Globus pallidus (tissue), 1 donor: Measurements from ENCODE around the gene CHST12.
A peak's percentile ranks its signal among the peaks of the same experiment; 100 is the strongest.
"Not testable (repeated sequence)": the region's sequence is repeated elsewhere in the genome, so short reads cannot be mapped to it uniquely, and the experiment has no call there.

Source experiments
- DNase-seq: peaks from one replicate; pipeline ENCODE4 v3.0.0-alpha.2; 2015; ENCODE audit warnings: low spot score

Gene CHST12

DNA sequence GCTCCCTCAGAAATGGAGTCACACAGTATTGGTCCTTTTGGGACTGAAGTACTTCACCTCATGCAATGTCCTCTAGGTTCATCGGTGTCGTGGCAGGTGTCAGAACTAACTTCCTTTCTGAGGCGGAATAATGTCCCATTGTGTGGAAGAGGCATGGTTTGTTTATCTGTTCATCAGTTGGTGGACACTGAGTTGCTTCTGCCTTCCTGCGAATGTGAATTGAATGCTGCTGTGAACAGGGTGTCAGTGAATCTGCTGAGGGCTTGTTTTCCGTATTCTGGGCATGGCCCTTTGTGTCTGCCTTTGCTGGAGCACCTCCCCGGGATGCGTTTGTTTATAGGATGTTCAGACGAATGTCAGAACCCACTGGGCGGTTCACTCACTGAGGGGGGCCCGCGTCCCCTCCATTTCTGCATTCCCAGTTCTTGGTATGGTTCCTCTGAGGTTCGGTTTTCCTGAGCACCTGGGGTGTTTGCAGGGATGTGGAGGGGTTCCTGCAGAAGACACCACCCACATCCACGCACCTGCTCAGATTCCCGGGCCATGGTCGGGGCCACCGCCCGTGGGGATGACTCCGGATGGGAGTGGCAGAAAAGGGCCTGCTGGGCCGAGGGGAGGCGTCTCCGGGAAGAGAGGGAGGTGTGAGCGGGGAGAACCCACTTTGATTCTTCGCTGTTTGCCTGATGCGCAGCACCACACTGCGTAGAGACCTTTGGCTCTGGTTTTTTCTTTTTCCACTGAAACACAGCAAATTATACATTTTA lies 33.1 kb downstream of the CHST12 start:
- peak; percentile 33 for DNase-seq

DNA sequence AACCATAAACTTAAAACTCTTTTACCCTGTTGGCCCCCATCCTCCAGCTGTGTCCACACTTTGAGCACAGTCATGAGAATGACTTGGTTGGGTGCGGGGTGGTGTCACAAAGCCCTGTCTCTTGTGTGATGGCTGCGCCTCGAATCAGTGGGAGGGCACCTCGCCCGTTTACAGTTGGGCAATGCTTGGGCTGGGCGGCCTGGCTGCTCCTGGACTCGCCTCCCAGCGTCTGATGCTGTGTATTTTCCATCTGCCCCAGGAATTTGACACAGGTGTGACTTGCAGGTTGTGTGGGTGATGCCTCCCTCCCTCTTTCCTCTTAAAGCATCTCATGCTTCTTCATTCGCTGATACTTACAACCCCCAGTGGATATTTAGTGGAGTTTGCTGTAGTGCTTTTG lies 33.7 kb downstream of the CHST12 start:
- DNase-seq = no peak

DNA sequence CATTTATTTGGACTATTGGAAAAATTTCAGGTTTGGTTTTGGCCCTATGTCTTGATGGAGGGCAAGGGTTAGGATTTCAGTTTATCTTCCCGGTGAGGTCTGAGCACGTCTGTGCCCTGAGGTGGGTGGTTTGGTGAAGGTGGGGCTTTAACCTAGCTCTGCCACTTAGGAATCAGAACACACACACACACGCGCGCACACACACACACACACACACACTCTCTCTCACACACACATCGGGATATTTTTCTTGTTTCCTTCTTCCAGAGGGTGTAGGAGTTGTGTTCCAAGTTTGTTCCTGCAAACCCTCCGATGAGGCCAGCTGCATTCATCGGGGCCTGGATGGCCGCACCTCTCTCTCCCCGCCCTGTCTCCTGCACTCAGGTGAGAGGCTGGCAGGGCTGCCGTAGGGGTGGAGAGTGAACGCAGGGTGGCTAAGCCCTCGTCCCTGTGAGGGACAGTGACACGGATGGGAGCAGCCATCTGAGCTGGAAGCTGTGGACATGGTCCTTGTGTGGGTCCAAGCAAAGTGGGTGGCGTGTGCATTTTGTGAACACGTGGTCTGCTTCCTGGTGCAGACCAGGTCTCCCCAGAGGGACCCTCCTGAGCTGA lies 34.2 kb downstream of the CHST12 start:
- DNase-seq = no peak

DNA sequence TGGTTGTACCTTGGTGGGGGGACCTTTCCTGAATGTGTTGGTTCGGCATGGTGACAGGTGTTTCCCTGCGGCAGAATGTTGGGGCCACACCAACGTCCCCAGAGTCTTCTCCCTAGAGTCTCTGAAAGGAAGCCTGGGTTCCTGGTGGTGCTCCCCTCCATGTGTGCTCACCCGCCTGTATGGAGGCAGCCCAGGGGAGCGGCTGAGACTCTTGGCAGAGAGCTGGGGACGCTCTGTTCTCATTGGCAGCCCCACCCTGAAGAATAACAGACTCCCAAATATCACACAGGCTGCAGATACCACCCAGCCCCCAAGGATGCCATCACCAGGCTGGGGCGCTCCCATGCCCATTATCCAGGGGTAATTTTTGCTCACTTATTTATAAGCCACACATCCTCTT lies 34.8 kb downstream of the CHST12 start:
- no peak for DNase-seq

DNA sequence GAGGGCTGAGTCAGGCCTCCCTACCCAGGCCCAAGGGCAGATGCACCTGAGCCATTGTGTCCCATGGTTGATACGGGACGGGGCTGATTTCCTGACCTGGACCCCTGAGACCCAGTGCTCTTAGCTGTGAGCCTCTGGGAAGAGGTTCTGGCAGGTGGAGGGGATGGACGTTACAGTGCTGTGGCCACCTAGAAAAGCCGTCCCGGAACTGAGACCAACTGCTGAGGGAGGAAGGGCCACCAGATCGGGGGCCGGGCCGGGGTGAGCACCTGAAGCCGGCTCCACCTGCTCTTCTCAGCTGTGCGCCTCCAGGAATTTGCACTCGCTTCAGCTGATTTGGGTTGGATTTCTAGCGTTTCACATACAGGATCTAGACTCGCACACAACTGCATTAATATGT lies 35.4 kb downstream of the CHST12 start:
- no peak for DNase-seq

DNA sequence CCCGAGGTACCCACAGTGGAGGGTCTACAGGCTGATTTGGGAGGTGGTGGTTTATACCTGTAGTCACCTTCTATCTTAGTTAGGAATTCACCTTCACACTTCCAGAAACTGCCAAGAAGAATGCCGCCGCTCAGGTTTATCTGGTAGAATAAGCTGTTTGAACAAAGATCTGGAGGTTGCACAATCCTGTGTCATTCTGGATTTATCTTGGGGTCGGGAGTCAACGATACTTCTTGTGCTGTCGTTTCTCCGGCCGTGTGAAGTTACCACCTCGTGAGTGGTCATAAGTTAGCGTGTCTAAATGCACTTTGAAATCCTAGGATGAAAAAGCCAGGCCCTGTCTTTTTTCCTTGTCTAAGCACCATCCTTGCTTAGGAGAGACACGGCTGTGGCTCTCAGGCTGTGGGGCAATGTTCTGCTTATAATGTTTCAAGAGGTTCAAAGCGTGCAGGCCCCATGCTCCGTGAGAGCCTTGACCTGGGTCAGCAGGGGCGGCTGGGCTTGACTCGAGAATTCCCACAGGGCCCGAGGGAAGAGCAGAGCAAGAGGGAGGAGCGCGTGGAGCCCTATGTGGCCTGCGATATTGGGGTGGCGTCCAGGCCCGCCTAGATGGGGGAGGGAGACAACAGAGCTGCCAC lies 37.3 kb downstream of the CHST12 start:
- no peak for DNase-seq

DNA sequence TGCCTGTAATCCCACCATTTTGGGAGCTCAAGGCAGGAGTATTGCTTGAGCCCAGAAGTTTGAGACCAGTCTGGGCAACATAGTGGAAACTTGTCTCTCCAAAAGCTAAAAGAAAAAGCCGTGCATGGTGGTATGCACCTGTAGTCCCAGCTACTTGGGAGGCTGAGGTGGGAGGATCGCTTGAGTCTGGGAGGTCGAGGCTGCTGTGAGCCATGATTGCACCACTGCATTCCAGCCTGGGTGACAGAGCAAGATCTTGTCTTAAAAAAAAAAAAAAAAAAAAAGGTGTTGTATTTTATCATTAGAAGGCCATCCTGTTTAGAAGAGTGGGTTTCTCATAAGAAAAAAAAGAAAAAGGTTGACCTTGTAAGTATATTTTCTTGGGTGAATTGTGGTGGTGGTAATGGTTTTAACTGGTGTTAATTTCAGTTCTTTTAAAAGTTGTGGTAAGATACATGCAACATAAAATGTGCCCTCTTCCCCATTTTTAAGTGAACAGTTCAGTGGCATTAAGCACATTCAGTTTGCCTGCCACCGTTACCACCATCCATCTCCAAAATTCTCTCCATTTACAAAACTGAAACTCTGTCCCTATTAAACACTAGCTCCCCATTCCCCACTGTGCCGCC lies 38.1 kb downstream of the CHST12 start:
- no peak for DNase-seq

DNA sequence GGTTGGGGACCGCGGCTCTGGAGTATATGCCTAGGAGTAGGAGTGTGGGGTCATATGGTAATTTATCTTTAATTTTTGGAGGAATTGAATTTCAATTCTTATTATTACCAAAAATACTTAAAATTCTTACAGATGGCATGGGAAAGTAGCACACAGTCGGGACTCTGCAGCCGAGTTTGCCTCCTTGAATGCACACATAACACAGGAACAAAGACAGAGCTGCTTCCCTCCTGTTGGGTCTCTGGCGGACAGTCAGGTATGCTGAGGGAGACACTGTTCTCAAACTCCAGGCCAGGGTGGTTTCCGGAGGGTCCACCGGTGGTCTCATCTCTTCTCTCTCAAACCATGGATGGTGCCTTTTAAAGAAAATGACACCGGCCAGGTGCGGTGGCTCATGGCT lies 40.1 kb downstream of the CHST12 start:
- DNase-seq = no peak

DNA sequence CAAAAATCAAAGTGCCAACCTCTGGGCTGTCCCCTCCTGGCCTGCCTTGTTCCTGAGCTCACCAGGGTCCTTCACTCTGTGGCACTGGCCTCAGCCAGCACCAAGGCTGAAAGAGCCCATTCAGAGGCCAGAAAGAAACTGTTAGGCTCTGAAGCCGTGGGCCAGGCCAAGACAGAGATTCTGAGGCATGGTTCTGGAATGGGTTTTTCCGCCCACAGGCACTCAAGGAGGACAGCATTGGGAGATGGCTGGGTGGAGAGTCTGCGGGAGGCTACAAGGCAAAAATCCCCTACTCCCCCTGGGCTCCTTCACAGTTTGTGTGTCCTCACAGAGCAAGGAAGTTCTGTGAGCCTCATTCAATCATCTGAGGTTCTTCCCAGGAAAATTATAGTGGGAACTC lies 41.1 kb downstream of the CHST12 start:
- peak; percentile 69 for DNase-seq

DNA sequence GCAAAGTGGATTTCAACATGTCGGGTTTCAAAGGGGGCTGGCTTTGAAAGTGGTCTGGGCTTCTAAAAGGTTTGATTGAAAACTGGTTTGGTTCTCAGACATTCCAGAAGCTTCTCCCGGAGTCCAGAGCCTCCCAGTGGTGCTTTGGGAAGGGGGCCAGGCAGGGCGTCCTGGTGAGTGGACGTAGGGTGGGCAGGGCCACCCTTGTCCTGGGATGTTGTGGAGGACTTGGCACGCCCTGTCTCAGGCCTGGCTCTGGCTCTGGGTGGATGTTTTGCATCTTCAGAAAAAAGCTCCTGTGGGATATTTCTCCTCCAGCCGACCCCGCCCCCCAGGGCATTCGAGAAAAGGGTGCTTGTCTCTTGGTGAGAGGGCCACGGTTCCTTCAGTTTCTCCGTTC lies 41.6 kb downstream of the CHST12 start:
- peak; percentile 31 for DNase-seq

DNA sequence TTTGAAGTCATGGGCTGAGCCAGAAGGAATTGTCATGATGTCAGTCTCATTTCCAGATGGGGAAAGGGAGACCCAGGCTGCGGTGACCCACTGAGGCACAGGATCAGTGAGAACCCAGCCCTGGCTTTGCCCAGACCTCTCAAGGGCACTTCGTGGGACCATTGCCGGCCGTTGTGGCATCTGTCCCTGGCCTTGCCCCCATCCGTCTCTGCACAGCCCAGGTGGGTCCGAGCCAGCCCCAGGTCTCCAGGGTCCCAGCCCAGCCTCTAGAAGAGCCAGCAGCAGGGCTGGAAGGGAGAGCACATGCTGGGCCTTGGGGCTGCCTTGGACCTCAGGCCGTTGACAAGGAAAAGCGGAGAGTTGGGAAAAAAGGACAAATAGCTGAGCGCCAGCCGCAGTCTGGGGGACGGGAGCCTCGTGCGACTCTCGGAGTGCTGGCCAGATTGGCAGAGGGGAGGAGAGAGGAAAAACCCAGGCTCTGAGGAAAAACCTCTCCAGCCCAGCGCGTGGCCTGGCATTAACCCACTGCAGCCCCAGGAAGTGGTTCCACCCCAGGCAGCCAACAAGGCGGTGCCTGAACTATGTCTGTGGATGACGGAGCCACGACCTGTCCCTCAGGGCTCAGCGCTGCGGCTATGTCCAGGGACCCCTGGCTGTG lies 42.6 kb downstream of the CHST12 start:
- peak; percentile 54 for DNase-seq

DNA sequence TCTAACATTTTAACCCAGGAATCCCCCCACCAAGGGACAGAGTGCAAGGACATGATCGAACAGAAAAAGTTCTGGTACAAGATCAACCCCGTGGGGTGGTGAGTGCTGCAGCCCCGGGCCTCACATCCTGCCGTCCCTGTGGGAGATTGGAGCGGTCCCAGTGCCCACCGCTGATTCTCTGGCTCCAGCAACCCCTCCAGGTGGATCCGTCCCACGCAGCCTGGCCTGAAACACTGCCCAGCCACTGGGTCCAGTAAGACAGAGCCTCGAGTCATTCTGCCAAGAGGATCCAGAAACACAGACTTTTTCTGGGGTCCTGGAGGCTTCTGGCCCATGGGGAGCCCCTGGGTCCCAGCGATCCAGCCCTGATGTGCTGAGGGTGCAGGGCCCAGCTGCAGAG lies 43.3 kb downstream of the CHST12 start:
- DNase-seq = no peak

DNA sequence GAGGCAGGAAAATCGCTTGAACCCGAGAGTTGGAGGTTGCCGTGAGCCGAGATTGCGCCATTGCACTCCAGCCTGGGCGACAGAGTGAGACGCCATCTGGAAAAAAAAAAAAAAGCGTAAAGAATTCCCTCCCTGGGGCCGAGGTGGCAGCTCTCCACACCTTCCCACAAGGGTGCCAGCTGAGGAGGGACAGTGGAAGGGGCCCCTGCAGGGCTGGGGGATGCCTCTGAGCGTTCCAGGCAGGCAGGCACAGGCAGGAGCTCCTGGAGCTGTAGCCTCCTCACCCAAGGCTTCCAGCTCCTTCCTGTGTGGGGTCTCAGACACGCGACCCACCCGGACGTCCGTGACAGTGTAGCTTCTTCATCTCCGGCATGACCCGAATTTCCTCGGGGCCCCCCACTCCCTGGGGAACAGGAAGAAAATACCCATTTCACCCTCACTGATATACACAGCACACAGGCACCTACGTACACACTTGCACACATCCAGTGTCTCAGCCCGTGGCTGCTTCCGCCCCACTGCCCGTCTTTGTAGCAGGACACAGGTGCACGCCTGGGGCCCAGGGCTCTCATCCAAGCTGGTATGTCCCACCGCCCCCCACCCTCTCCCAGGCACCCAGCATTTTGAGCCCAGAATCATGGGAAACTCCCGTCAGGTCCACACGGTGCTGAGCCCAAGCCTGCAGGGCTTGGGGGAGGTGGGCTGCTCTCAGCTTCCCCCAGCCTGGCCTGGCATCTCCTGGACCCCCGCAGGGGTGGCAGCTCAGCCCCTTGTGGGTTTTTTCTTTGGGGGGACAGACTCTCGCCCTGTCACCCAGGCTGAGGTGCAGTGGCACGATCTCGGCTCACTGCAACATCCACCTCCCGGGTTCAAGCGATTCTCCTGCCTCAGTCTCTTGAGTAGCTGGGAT lies 47.0 kb downstream of the CHST12 start:
- DNase-seq = no peak

DNA sequence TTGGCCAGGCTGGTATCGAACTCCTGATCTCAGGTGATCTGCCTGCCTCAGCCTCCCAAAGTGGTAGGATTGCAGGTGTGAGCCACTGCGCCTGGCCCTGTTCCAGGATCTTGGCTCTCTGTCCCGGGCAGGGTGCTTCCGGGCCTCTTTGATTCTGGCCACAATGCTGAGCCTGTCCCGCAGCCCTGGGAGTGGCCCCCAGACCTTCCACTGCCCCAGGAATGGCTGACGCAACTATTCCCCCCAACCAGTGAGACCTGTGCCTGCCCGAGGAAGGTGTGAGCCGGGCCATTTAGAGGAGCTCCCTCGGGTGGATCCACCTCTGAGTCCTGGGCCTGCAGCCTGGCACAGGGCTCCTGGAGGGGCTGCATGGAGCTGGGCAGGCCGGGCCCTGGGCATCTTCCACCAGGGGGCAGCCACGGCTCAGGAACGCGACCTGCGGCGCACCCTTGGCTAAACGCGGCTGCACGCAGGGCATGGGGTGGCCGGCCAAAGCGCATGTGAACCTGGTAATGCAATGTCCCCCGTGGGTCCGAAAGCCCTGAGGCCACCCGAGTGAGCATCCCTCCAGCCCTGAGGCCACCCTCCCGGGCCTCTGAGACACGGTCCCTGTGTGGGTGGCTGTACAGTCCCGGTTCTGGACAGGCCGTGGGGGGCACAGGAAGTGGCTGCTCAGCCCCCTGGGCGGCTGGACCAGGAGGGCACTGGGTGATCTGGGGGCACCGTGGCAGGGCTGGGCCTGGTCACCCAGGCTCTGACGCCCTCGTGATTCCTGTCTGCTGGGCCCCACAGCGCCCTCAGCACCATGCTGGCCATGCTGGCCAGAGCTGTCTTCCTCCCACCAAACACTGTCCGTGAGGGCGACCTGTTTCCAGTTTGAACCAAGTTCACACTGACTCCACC lies 48.0 kb downstream of the CHST12 start:
- DNase-seq = peak; percentile 72

DNA sequence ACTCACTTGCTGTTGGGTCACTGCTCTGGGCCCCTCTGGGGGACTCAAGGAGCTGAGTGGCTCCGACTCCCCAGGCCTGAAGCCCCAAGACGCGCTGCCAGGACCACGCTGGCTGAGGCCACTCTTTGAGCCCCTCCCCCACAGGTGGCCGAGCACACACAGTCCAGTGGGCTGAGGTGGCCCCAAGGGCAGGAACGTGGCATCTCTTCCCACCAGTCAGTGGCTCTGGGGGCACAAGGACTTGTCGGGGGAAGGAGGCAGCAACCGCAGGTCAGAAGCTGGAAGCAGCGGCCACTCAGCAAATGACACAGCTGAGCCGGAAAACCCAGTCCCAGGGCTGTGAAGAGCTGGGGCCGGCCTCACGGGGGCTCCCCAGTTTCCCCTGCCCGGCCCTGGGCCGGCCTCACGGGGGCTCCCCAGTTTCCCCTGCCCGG lies 48.7 kb downstream of the CHST12 start:
- no peak for DNase-seq

DNA sequence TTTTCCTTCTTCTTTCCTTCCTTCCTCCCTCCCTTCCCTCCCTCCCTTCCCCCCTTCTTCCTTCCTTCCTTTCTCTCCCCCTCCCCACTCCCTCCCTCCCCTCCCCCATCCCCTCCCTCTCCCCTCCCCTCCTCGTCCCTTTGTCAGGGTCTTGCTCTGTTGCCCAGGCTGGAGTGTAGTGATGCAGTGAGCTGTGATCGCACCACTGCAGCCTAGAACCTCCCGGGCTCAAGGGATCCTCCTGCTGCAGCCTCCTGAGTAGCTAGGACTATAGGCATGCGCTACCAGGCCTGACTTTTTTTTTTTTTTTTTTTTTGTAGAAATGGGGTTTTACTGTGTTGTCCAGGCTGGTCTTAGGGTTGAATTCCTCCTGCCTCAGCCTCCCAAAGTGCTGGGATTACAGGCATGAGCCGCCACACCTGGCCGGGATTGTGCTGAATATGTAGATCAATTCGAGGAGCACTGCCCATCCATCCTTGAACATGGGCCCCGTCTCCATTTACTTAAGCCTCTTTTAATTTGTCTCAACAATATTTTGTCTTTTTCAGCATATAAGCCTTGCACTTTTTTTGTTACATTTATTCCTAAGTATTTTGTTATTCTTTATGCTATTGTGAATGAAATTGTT lies 49.3 kb downstream of the CHST12 start:
- DNase-seq = no peak

DNA sequence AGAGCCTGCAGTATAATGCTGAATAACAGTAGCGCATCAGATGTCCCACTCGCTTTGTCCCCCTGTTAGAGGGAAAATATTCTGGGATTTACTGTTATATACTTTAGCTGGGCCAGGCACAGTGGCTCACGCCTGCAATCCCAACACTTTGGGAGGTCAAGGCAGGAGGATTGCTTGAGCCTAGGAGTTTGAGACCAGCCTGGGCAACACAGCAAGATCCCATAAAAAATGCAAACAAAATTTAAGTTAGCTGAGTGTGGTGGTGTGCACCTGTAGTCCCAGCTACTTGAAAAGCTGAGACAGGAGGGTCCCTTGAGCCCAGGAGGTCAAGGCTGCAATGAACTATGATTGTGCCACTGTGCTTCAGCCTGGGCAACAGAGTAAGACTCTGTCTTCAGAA lies 50.4 kb downstream of the CHST12 start:
- not testable (repeated sequence) for DNase-seq

DNA sequence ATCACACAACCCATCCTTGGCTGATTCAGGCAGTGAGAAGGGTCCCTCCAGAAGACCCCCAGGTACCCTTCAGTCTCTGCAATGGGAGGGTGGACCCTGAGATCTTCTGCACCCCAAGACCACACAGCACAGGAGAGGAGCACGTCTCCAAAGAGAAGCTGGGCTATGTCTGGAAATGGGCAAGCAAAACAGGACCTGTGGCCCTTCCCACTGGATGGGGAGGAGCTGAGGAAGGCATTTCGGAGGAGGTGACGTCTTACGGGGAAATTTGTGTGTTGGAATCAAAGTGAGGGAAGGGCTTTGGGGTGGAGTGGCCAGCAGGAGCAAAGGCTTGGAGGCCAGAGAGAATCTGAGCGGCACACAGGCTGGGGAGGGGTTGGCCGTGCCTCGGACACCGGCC lies 56.3 kb downstream of the CHST12 start:
- no peak for DNase-seq

DNA sequence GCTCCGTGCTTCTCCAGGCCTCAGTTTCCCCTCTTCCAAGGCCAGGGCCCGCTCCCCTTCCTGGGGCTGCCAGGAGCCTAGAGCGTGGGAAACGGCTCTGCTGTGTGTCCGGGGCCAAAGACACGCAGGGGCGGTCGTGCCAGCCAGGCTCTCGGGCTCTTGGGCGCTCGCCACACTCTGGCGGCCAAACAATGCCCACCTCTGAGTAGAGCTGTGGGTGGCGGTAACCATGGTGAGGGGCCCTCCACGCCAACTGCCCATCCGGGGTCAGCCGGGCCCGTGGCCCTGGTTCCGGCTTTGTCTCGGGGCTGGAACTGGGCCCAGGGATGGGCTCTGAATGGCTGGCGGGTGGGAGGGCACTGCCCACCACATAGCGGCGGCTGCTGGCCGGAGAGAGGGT lies 56.8 kb downstream of the CHST12 start:
- DNase-seq = no peak

DNA sequence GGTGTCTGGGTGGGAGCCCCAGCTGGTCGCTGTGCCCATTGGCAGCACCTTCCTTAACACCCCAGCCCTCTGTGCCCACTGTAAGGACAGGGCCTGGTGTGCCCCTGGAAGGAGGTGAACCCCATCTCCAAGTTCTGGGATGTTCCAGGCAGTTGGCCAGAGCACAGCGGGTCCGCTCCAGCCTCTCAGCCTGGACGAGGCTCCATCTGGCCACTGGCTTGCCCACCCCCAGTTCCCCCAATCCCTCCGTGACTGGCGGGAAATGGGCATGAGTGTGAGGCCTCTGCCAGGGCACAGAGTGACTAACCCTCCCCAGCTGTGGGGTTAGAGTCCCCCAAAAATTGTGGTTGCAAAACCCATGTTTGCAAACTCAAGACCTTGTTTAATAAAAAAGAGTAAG lies 57.2 kb downstream of the CHST12 start:
- peak; percentile 78 for DNase-seq
